Adrenal gland (tissue), 12 donors: ENCODE measurements around the gene CCDC154. TPM values are rescaled to one million over a fixed set of nuclear protein-coding genes. Genes with fewer than 3 reads are reported as not detected.

Experiments used
- DNase-seq, 7 donors: peaks; one replicate each; pipeline ENCODE4 v3.0.0-alpha.2; 2019 to 2020
- H3K27ac ChIP-seq, 5 donors: fragments of 200-600 bp; sonication (generic) in 4 of 5; 1 replicate in 3 of 5; 2 replicates in 2 of 5; pipeline versions ENCODE4 v1.5.1 to v1.8.0; 2016 to 2020; ENCODE audit warnings: mild to moderate bottlenecking in 1 of 5
- H3K27me3 ChIP-seq: fragments of 200-600 bp; 2 replicates; pipeline ENCODE4 v1.8.0; 2021
- H3K36me3 ChIP-seq, 2 donors: fragments of 200-600 bp; replicated peaks in 1 of 2; 1 replicate in 1 of 2; 2 replicates in 1 of 2; pipeline versions ENCODE4 v1.5.1 to v1.8.0; 2018 to 2022
- H3K4me1 ChIP-seq, 2 donors: fragments of 200-600 bp; replicated peaks in 1 of 2; 1 replicate in 1 of 2; 2 replicates in 1 of 2; pipeline versions ENCODE4 v1.5.1 to v1.8.0; 2018 to 2021
- H3K4me3 ChIP-seq, 4 donors: fragments of 200-600 bp; sonication (generic) in 3 of 4; one replicate each; pipeline ENCODE4 v1.5.1; 2016 to 2018
- H3K9me3 ChIP-seq, 3 donors: fragments of 200-600 bp; sonication (generic) in 1 of 3; replicated peaks in 1 of 3; 1 replicate in 2 of 3; 2 replicates in 1 of 3; pipeline versions ENCODE4 v1.5.1 to v1.8.0; 2016 to 2021
- POLR2A ChIP-seq, 2 donors: fragments of 450-650 bp; IDR thresholded peaks; one replicate each; pipeline ENCODE4 v1.6.1; 2017; ENCODE audit warnings: antibody characterized with exemption in 2 of 2, mild to moderate bottlenecking in 2 of 2, moderate library complexity in 1 of 2
- WGBS, 4 donors: extraction: QIAGEN DNeasy Blood & Tissue Kit in 2 of 4; methylation state at CpG; one replicate each; pipeline versions ENCODE4 v1.1.5 to v1.1.7; 2013 to 2017; 5-methylcytosine and 5-hydroxymethylcytosine counted together
- intact Hi-C, 2 donors: fragments of 100-400 bp; cut with DNase I; formaldehyde crosslinking; loops; one replicate each; pipeline versions ENCODE4 v1.14.1 to v1.15.0; 2022 to 2023
- polyA plus RNA-seq, 3 donors: library from polyadenylated mRNA; stranded (reverse); fragments of 200-250 nt in 2 of 3; fragments of 350-450 nt in 1 of 3; fragmentation: Illumina TruSeq in 1 of 3; extraction: RNeasy Lipid Tissue Mini Kit (QIAGEN cat#74804) in 1 of 3; gene quantifications; one replicate each; pipeline ENCODE4 v1.2.3, GENCODE V29; 2013 to 2014
- total RNA-seq, 9 donors: library from RNA; depleted of rRNA in 4 of 9; stranded (reverse); fragments of >200 nt in 4 of 9; fragments of 120-200 nt in 1 of 9; fragmentation: NEBNext Ultra II Directional in 1 of 9; extraction: Animal tissue kit (Norgen Biotek cat#: 25700) in 1 of 9; gene quantifications; one replicate each; pipeline versions ENCODE4 v1.1.0 to v1.2.4, GENCODE V29; 2013 to 2023
- TF ChIP-seq, protein P1 (sequence below), 6 experiments: fragments of 450-650 bp in 4 of 6; fragments of 200-600 bp in 2 of 6; sonication (generic) in 1 of 6; IDR thresholded peaks; 1 replicate in 5 of 6; 2 replicates in 1 of 6; pipeline versions ENCODE4 v1.5.1 to v1.8.0; 2016 to 2021; ENCODE audit warnings: antibody characterized with exemption in 6 of 6, mild to moderate bottlenecking in 2 of 6, moderate library complexity in 1 of 6
- donor health status: healthy with polysubstance abuse.
- donor health status: Bipolar disorder and iron deficiency.
- donor health status: DM: yes; HTN: yes; CAD: no.
- donor health status: DM: no; HTN: no; CAD: no.
- donor health status: DM: no; HTN: no; CAD: no.
- donor health status: DM: yes; HTN: yes; CAD: no.

CCDC154 gene
- total and polyA plus RNA-seq, 12 donors: 0.28 to 39.7 (median 1.1) TPM; not detected in 1

DNA sequence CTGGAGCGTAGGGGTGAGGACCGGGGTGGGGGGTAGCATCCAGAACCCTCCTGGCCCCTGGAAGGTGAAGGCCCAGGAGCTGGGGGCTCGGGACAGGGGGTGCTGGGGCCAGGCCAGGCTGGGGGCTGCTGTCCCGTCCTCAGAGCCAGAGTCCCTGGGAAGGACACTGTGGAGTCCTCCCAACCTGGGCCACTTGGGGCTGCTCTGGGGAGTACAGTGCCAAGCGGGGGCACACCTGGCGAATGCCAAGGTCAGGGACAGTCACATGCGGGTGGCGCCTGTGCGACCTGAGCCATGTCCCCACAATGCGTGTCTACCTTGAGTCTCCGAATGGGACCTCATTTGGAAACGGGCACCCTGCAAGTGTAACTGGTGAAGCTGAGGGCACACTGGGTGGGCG is 14.7 kb downstream of the CCDC154 start:
- Histone ChIP-seq H3K27ac (no peak overlapping the region), H3K9me3 (no peaks in the 10 kb centered on the region), H3K36me3 (no peaks in the 10 kb centered on the region), H3K4me3 (no peak overlapping the region), H3K4me1 (no peaks in the 10 kb centered on the region), H3K27me3 (no peaks in the 10 kb centered on the region)
- TF ChIP-seq, protein P1, sequence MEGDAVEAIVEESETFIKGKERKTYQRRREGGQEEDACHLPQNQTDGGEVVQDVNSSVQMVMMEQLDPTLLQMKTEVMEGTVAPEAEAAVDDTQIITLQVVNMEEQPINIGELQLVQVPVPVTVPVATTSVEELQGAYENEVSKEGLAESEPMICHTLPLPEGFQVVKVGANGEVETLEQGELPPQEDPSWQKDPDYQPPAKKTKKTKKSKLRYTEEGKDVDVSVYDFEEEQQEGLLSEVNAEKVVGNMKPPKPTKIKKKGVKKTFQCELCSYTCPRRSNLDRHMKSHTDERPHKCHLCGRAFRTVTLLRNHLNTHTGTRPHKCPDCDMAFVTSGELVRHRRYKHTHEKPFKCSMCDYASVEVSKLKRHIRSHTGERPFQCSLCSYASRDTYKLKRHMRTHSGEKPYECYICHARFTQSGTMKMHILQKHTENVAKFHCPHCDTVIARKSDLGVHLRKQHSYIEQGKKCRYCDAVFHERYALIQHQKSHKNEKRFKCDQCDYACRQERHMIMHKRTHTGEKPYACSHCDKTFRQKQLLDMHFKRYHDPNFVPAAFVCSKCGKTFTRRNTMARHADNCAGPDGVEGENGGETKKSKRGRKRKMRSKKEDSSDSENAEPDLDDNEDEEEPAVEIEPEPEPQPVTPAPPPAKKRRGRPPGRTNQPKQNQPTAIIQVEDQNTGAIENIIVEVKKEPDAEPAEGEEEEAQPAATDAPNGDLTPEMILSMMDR (IDR thresholded peaks at IDR 0.05): no peak
- no peak for TF ChIP-seq POLR2A (IDR thresholded peaks at IDR 0.05)
- no peak for DNase-seq
- intact Hi-C loops: no loop called here
- 69 to 80% (median 75%) methylated on average over 7 to 13 of the region's 13 CpGs for WGBS, 4 donors

DNA sequence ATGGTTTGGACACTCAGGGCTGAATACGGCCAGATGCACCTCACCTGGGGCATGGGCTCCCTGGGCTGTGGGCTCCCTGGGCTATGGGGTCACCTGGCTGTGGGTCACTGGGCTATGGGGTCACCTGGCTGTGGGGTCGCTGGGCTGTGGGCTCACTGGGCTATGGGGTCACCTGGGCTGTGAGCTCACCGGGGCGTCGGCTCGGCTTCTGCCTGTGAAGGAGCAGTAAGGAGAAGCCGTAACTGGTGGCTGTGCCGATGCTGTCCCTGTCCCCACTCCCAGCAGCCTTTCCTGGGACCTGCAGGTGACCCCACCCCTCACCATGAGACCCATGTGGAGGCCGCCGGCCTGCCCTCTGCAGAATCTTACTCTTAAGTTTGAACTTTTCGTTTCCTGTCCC is 15.3 kb downstream of the CCDC154 start:
- Histone ChIP-seq H3K27me3 (no peaks in the 10 kb centered on the region), H3K9me3 (no peaks in the 10 kb centered on the region), H3K4me3 (no peak overlapping the region), H3K4me1 (no peaks in the 10 kb centered on the region), H3K27ac (no peak overlapping the region), H3K36me3 (no peaks in the 10 kb centered on the region)
- TF ChIP-seq, protein P1 (IDR thresholded peaks at IDR 0.05): no peak
- TF ChIP-seq POLR2A (IDR thresholded peaks at IDR 0.05): no peak
- intact Hi-C loops: no loop called here
- DNase-seq: no peak
- WGBS, 4 donors: 77 to 86% (median 83%) methylated on average over 6 to 11 of the region's 11 CpGs

DNA sequence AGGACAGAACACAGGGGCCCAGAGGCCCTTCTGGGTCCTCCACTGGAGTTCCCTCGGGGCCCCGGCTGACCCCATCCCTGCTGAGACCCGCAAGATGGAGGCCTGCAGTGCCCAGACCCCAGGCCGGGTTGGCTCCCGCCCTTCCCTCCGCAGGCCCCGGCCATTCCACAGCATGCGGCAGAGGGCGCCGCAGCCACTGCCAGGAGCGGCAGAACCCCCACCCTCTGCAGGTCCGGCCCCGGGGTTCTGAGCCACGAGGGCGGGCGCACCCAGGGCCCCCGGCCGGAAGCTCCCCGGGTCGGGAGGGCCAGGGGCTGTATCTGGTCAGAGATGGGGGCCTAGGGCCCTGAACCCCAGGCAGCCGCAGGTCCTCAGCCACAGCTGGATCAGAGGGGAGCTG is 15.8 kb downstream of the CCDC154 start:
- no peaks in the 10 kb centered on the region for H3K27me3 ChIP-seq
- DNase-seq: peak in 1 of 7 donors; percentile 50
- no peaks in the 10 kb centered on the region for H3K9me3 ChIP-seq
- H3K4me1 ChIP-seq: no peaks in the 10 kb centered on the region
- no peak for TF ChIP-seq POLR2A (IDR thresholded peaks at IDR 0.05)
- TF ChIP-seq, protein P1 (IDR thresholded peaks at IDR 0.05): peak; percentile 21 to 50 (median 34)
- intact Hi-C loops: no loop called here
- 17 to 48% (median 25%) methylated on average over 11 to 21 of the region's 21 CpGs; no CpG with 5 or more reads in 1 of the 4 donors for WGBS, 4 donors
- H3K36me3 ChIP-seq: no peaks in the 10 kb centered on the region
- H3K27ac ChIP-seq: no peak overlapping the region
- H3K4me3 ChIP-seq: no peak overlapping the region

DNA sequence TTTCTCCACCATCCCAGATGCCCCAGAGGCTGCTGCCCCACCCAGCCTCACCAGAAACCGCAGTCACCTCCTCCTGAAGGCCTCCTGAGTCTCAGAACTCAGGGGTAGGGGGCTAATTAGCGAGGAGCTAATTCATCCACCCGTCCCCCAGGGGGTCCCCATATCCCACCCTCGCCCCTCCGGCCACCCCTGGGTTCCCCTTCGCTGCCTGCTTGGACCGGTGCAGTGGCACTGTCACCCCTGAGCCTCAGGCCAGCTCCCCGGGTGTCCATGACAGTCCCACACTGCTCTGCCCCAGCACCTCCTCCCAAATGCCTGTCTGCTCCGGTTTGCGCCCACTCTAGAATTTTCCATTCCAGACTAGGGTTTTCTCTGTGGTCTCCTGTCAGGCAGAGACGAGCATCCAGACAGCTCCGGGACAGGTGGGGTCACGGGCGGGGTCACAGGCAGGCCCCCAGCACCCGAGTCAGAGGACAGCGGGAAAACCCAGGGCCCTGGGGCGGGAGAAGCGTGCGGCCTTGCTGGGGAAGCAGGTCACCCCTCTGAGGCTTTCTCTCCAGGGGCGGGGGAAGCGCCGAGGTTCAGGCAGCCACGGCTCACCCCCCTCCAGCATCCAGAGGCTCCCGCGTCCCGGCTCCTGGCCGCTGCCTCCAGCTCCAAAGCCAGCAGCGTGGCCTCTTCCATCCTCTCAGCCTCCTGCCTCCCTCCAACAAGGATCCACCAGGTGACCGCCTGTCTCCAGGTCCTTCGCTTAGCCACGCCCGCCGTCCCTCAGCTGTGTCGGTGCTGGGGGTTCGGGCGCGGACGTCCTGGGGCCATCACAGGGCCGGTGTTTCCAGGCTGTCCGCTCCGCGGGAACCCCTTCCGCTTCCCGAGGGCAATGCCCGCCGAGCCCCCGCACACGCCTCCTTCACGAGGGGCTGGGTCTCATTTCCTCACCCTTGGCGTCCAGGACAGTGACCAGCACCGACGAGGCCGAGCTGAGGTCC is 16.6 kb downstream of the CCDC154 start:
- Histone ChIP-seq H3K4me3 (no peak overlapping the region), H3K9me3 (no peaks in the 10 kb centered on the region)
- TF ChIP-seq, protein P1 (IDR thresholded peaks at IDR 0.05): no peak
- TF ChIP-seq POLR2A (IDR thresholded peaks at IDR 0.05): no peak

More for the DNA sequence above, 16.6 kb downstream of the CCDC154 start:
- H3K4me1 ChIP-seq: no peaks in the 10 kb centered on the region
- H3K36me3 ChIP-seq: no peaks in the 10 kb centered on the region
- no peaks in the 10 kb centered on the region for H3K27me3 ChIP-seq
- 73 to 84% (median 82%) methylated on average over 31 to 53 of the region's 53 CpGs for WGBS, 4 donors
- intact Hi-C loops: no loop called here
- DNase-seq: no peak
- no peak overlapping the region for H3K27ac ChIP-seq
